HG02798 (cell line): Measurements from ENCODE around the gene MED12L.

ENCODE experiments used
- ATAC-seq: cut with Tn5 transposase; IDR thresholded peaks from one replicate; pipeline ENCODE4 v1.9.1; 2021; ENCODE audit warnings: mild to moderate bottlenecking; ENCODE audit not compliant: unreplicated experiment, poor library complexity

MED12L gene

DNA sequence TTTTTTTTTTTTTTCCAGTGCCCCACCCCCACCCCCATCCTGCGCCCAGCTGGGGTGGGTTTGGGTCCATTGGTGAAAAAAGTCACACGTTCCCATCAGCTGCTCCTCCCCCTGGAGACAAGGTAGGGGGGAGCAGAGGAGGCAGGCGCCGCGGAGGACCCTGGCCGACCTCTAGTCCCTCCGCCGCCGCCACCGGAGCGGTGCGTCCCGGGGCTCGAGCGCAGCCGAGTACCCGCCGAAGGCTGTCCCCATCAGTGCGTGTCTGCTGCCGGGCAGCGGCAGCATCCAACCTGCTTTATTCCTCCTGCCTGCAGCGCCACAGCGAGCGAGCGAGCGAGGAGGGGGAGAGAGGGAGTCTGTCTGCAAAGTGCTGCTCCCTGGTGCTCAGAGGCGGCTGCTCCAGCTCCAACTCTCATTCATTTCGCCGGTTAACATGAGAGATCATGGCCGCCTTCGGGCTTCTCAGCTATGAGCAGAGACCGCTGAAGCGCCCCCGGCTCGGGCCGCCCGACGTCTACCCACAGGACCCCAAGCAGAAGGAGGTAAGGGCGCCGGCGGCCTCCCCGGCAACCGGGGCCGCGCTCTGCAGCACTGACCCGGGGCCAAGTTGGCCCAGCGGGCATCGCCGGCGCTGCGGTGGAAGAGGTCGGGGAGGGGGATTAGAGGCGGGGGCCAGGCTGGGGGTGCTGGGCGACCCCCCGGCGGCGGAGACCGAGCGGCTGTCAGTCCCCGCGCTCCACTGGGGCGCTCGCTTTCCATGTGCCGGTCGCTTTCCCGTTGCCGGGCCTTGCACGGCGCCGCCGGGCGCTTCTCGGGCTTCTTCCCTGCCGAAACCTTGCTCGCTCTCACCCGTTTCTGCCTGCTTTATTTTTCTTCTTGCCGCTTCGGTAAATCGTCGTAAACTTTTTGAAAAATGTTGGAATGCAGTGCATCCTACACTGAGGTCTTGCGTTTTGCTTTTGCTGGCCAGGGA lies 1.3 kb downstream of the MED12L start:
- peak; percentile 75 for ATAC-seq

DNA sequence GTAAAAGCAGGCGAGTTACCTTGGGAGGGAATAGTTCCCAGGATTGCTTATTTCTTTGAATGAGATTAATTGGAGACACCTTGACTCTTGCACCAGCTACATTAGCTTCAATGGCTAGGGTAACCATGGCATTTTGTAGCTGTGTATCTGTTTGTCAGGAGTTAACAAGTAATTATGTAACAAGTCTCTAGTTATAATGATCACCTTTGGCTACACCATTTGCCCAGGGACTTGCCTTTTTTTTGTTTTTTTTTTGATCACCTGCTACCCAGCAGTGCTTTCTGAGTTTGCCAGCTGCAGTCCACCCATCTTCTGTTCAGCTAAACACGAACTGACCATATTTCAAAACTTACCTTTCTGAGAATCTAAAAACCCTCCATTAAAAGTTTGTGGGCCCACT lies 2.2 kb downstream of the MED12L start:
- ATAC-seq = no peak

DNA sequence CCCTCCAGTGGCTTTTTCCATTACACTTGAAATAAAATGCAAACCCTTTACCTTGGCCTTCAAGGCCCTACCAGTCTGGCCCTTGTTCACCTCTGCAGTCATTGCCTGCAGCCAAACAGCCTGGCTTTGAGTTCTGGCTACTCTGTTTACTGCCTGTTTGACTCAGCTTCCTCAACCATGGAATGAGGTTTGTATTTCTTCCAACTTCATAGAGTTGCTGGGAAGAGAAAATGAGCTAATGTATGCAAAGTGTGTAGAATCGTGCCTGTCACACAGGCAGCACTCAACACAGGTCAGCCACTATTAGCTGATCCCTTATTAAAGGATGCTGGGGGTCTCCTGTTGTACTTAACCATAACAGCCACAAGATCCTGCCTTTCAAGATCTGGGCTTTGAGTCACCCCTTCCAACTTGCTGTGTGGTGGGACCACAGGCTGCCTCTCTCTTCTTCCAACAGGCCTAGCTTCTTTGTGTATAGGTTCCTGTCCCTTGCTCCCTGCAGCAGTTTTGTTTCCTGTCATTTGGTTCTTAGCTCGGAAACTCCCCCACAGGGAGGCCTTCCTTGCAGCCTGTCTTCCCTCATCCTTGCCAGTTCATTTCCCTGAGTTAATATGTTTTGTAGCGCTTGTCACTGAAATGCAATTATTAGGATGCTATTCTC lies 6.4 kb downstream of the MED12L start:
- ATAC-seq = no peak

DNA sequence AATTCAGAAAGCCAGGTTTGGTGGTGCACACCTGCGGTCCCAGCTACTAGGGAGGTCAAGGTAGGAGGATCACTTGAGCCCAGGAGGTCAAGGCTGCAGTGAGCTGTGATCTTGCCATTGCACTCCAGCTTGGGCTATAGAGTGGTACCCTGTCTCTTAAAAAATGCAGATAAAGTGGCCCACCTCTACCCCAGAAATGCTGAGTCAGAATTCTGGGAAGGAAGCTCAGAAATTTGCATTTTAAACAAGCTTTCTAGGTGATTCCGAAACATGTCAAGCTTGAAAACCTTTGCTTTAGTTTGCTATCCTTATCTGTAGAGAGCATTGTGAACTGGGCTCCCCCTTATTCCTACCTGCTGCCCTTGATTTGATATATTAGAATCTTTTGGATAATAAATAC lies 7.7 kb downstream of the MED12L start:
- ATAC-seq = no peak

DNA sequence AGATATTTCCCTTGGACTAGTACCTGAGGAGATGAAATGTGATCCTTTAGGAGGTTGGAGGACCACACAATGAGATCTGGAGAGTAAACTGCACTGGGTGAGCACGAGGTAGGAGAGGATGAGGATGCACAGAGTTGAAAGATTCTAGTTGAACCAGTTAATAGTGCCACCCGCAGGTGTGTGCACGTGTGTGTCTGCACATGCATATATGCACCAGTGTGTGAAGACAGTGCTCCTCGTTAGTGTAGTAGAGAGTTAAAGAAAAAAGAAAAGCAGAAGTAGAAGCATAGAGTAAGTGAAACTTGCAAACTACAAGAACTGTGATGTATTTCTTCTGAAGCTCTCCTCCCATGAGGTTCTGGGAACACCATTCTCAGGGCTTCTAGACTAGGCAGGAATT lies 8.4 kb downstream of the MED12L start:
- ATAC-seq = no peak

DNA sequence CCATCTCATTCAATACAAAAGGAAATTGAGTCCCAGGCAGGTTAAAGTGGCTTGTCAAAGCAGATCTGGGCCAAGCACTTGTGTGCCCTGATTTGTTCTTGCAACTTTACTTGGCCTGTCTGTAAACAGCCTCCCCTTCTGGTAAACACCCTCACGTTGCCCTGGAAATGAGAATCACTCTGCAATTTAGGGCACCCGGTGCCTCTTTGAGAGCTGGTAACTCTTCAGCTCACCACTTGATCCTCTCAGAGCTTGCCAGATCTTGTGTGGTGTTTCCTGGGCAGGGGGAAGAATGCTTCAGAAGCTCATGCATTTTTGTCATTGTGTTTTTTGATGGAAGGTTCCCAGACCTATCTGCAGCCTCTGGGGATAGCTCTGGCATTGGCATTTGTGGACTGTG lies 11.3 kb downstream of the MED12L start:
- ATAC-seq = no peak

DNA sequence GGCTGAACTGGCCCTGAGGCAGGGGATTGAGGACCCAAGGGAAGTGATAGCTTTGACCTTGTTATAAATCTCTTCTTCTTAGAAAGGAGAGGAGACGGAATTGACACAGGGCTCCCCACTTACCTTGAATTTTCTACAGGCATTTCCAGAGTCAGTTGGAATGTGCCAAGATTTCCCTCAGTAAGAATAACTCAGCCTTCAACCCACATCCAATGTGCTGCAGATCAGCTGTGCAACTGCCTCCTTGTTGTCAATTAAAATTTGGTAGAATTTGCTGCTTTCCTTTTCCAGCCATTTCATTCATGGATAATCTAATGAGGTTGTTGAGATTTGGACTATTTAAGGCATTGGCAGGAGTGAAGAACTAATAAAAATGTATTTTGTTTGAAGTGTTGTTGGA lies 14.6 kb downstream of the MED12L start:
- no peak for ATAC-seq

DNA sequence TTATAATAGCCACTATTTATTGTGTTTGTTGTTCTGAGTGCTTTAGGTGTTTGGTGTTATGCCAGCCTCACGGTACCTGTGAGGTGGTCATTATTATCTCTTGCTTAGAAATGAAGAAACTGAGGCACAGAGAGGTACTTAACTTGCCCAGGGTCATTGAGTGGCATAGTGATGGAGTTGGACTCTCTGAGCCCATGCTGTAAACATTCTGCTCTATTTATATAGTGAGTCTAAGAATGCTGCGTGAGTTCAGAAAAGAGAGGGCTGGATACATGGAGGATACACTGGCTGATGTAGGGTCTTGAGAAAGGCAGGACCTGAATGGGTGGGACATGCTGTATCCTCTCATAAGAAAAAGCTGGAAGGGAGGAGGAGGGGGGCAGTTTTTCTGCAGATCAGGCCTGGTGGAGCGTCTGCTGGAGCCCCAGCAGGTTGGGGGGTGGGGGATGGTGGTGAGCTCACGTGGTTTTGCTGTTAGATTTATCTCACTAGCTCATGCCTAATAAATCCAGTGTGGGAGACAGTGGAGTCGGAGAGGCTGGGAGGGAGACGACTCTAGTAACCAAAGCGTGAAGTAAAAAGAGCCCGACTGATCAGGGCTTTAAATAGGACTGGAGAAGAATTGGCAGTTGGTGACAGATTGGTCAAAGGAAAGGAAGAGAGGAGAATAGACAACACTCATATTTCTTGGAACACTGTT lies 16.0 kb downstream of the MED12L start:
- no peak for ATAC-seq

DNA sequence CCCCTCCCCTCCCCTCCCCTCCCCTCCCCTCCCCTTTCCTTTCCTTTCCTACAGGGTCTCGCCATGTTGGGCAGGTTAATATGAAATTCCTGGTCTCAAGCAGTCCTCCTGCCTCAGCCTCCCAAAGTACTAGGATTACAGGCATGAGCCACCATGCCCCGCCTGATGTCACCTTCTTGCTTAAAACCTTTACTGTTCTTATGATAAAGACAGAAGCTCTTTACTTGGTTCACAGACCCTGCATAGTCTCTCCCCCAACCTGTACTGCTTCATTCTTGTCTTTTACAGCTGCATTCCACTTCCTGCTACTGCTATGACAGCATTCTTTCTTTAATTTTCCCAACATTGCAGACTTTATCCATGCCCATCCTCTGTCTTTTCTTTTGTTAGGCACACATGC lies 20.8 kb downstream of the MED12L start:
- ATAC-seq = no peak

DNA sequence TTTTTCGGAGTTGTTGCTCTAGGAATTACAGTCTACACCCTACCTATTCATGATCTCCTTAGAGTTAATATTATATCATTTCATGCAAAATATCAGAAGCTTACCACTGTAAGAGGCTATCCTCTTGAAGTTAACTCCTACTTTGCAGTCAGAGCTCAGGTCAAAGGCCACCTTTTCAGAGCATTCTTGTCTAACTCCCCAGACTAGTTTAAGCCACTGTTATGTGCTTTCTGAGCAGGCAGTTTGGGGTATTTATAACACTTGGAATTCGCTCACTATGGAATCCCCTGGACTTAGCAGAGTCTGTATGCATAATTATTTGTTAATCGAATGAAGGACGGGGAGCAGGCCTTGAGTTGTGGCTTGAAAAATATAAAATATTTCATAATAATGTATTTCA lies 21.7 kb downstream of the MED12L start:
- no peak for ATAC-seq

DNA sequence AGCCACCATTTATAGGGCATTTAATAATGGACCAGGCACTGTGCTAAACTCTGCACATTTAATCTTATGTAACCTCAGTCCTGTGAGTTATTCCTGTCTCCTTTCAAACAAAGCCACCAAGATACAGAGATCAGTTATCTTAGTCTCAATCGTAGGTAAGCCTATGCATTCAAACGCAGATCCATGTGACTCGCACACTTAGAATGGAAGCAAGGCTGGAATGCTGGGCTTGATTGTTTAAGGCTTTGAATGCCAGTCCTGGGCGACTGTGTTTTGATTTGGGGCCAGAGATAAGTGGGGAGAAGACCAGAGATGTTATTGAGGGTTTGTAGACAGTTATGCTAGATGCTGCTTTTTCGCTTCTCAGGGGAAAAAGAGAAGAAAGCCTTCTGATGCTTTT lies 22.2 kb downstream of the MED12L start:
- no peak for ATAC-seq

DNA sequence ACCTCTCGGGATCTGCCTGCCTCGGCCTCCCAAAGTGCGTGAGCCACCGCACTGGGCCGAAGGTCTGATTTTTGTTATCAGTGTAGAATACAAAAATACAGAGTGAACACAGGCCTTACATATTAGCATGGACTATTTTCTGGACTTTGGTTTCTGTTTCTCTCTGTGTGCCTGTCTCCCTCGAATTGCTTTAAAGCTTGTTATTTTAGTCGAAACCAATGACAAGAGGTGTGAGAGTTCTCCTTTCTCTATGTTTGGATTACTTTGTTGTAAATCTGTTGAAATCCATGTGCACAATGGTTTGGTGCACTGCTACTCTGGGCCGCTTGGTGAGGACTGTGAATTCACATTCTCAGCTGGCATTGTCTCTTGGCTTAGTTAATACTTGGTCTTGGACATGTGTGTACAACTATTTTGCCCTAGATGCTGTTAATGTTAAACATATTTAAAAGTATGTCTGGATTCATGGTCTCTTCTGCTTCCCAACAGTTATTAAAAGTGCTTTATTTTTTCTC lies 23.9 kb downstream of the MED12L start:
- no peak for ATAC-seq

DNA sequence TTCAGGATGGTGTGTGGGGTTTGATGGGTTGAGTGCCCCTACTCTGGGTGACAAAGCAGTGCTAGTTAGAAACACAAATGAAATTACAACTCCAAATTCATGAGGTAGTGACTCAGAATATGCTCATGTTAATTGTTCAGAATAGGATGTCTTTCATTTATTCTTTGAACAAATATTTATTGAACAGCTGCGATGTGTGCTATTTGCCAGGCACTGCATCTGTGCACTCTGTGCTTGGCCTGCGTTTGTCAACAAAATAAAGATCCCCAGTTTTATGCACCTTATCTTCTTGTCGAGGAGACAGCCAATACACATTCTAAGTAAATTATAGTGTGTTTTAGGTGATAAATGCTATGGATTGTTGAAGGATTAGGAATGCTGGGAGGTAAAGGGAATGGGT lies 27.3 kb downstream of the MED12L start:
- no peak for ATAC-seq

DNA sequence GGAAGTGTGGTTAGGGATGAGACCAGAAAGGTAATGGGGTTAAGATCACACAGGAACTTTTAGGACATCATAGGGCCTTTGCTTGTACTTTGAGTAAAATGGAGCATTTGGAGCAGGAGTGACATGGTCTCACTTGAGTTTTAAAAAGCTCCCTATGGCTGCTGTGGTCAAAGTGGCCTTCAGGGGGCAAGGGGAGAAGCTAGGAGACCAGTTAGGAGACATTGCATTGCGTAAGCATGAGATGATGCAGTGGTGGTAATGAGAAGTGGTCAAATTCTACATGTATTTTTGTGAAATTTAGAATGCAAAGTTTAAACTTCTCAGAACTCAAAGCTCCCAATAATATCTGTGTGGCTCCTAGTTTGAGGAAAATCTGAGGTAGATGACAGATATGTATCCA lies 27.9 kb downstream of the MED12L start:
- ATAC-seq = no peak

DNA sequence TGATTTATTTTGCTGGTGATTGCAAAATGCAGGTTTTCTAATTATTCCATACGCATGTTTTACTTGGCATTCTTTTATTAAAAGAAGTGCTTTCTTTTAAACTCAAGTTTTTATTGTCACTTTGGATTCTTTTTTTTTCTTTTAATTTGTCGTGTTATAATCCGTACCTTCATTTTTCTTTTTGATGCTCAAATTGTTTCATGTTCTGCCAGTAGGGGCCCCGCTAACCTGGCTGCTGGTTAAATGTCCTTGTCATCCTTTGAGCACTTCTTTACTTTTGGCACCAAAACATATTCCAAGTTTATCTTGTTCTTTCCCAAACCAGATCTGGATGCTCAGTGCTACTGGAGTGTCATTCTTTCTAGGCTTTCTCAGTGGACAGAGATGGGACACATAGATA lies 31.6 kb downstream of the MED12L start:
- ATAC-seq = no peak

DNA sequence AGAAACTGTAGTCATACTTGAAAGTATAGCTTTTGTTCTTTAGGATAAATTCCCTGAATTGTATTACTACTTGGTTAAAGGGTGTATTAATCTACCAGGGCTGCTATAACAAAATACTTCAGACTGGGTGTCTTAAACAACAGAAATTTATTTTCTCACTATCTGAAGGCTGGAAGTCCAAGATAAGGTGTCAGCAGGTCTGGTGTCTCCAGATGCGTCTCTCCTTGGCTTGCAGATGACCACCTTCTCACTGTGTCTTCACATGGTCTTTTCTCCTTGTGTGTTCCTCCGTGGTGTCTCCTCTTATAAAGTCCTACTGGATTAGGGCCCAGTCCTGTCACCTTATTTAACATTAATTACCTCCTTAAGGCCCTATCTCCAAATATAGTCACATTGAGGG lies 33.7 kb downstream of the MED12L start:
- ATAC-seq = no peak

DNA sequence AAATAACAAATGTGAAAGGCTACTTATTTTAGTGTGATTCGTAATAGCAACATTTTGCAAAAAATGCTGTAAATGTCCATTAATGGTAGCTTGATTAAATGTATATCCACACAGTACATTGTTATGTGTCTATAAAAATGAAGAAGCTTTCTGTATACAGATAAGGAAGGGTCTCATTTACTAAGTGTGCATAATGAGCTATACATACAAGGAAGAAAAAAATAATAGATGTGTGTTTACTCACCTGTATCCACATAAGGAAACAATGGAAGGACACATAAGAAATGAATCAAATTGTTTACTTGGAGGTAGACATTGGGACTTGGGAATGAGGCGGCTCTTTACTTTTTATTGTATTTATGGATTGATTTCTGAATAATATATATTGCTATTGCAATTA lies 34.9 kb downstream of the MED12L start:
- ATAC-seq = no peak

DNA sequence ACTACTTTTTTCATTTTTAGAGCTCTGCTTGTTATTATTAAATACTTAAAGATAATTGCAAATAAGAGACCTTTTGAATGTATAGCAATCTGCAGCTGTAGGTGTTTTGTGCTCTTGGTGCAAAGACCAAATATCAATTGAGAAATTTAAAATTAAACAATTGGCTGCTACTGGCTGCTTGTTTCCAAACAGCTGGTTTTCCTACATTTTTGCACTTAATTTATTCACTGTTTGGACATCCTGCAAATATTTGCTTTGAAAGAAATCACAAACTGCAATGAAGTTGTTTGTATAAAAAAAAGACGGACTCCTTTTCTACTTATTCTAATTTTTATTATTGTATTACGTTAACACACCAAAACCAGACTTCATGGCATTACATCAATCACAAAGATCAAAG lies 35.6 kb downstream of the MED12L start:
- ATAC-seq = no peak

DNA sequence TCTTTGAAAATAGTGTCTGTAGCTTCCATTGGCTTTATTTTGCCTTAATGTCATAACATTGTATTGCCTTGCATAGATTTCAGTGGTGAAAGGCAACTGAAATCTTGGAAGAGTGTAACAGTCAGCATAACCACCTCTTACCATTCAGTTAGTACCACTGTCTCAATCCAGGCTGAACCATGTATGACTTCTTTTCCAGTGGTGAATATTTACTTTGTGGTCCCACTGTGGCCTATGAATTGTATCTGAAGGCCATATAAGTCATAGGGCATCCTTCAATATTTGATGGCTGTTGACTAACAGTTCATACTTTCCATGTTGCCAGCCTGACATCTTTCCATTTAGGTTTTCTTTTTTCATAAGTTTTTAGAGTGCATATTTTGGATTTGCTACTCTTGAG lies 38.4 kb downstream of the MED12L start:
- ATAC-seq = no peak

DNA sequence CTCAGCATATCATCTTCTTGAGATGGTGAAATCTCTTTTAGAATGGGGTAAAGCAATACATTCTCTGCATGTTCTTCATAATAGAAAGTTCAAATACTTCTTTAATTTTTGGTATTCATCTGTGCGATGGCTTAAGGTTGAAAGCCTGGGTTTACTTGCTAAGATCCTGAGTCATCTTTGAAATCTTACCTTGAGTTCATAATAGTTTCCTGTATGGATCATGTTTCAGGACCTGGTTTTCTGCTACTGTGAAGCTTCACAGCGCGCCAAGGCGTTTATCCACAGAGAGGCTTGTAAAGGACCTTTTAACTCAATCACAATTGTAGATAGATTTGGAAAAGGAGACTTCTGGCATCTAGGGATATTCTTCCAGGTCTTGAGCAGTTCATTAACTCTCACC lies 39.0 kb downstream of the MED12L start:
- no peak for ATAC-seq

DNA sequence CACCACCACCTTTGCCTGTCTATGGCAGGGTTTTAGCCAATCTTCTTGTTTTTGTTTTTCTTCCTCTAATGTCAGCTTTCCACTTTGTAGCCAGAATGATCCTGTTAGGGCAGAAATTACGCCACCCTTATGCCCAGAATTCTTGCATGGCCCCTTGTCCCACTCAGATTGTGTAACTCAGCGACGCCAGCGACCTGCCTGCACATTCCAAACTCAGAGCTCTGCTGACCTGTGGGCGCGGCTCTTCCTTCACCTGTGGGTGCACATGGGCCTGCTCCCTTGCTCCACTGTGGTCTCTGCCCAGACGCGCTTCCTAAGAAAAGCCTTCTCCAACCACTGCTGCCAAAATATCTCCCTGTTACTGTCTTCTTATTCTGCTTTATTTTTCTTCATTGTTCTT lies 45.0 kb downstream of the MED12L start:
- ATAC-seq = no peak
